ENCODE measurements around the gene LDLRAD2. TPM values are rescaled to one million over a fixed set of nuclear protein-coding genes. Genes with fewer than 3 reads are reported as not detected.

Gene LDLRAD2
- total RNA-seq, 1 experiment from 2014 or later: not detected

DNA sequence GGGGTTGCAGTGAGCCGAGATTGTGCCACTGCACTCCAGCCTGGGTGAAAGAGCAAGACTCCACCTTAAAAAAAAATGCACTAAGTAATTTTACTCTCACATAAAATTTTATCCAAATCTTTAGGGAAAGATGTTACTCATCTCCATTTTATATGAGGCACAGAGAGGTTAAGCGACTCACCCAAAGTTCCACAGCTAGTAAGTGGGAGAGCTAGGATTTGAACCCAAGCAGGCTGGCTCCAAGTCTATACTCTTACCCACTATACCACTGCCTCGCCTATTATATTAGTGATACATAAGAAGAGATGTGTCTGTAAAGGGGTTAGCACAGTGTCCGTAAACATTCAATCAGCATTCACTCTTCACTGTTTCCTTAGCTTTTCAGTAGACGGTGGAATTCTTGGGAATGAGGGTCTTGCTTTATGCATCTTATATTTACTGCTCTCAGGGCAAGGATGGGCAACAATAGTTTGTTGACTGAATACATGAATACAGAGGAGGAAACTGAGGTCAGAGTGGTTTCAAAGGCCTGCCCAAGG, 15.1 kb downstream of the LDLRAD2 start:
- Histone ChIP-seq H3K79me2 (ENCODE audit: low read length) (no peaks in the 10 kb centered on the region), H3K4me1 (ENCODE audit: insufficient read depth, low read length) (no peaks in the 10 kb centered on the region), H3K9me2 (replicated peaks; ENCODE audit: low read length) (no peaks in the 10 kb centered on the region), H3K27ac (ENCODE audit: low read length) (no peak overlapping the region), H2AFZ (ENCODE audit: low read length) (no peak overlapping the region), H3K27me3 (ENCODE audit: low read length) (no peaks in the 10 kb centered on the region), H3K4me2 (ENCODE audit: low read length) (no peak overlapping the region), H3F3A (ENCODE audit: low read length, unreplicated experiment) (no peaks in the 10 kb centered on the region), H3K4me3 (ENCODE audit: low read length) (no peak overlapping the region), H4K20me1 (ENCODE audit: low read length) (no peaks in the 10 kb centered on the region), H3K9ac (ENCODE audit: low read length) (no peak overlapping the region), H3K36me3 (ENCODE audit: low read depth, low read length) (no peaks in the 10 kb centered on the region; the same call in 1 of the 2 replicates), H3K9me3 (ENCODE audit: low read length) (no peaks in the 10 kb centered on the region)
- intact Hi-C loops (cut with micrococcal nuclease): no loop called here
- DNase-seq: no peak
- POLR2A ChIA-PET (ENCODE audit: unreplicated experiment): no interaction called here
- TF ChIP-seq EZH2phosphoT487 (IDR thresholded peaks at IDR 0.05; ENCODE audit: borderline replicate concordance, low read length) (no peak), EZH2 (IDR thresholded peaks at IDR 0.05; ENCODE audit: low read length, unreplicated experiment) (no peak), CTCF (conservative IDR thresholded peaks at IDR 0.05; ENCODE audit: low read depth, low read length) (no peak)
- BruUV-seq (replicated peaks): no TSS peak
- ATAC-seq: no peak
- CTCF ChIA-PET: no interaction called here

GRCh38 chr1:21828075-21828474, 16.0 kb downstream of the LDLRAD2 start:
- Histone ChIP-seq H3K36me3 (ENCODE audit: low read depth, low read length) (no peaks in the 10 kb centered on the region; the same call in 1 of the 2 replicates), H3K4me2 (ENCODE audit: low read length) (no peak overlapping the region), H3K4me1 (ENCODE audit: insufficient read depth, low read length) (no peaks in the 10 kb centered on the region), H3K27me3 (ENCODE audit: low read length) (no peaks in the 10 kb centered on the region), H3K27ac (ENCODE audit: low read length) (no peak overlapping the region), H3F3A (ENCODE audit: low read length, unreplicated experiment) (no peaks in the 10 kb centered on the region), H4K20me1 (ENCODE audit: low read length) (no peaks in the 10 kb centered on the region), H3K9me3 (ENCODE audit: low read length) (no peaks in the 10 kb centered on the region), H3K79me2 (ENCODE audit: low read length) (no peaks in the 10 kb centered on the region), H3K9ac (ENCODE audit: low read length) (no peak overlapping the region), H3K9me2 (replicated peaks; ENCODE audit: low read length) (no peaks in the 10 kb centered on the region), H3K4me3 (ENCODE audit: low read length) (no peak overlapping the region), H2AFZ (ENCODE audit: low read length) (no peak overlapping the region)
- DNase-seq: no peak
- ATAC-seq: no peak
- CTCF ChIA-PET: no interaction called here
- no peak for TF ChIP-seq EZH2 (IDR thresholded peaks at IDR 0.05; ENCODE audit: low read length, unreplicated experiment)
- no peak for TF ChIP-seq CTCF (conservative IDR thresholded peaks at IDR 0.05; ENCODE audit: low read depth, low read length)
- no peak for TF ChIP-seq EZH2phosphoT487 (IDR thresholded peaks at IDR 0.05; ENCODE audit: borderline replicate concordance, low read length)
- BruUV-seq (replicated peaks): no TSS peak
- intact Hi-C loops (cut with micrococcal nuclease): no loop called here
- POLR2A ChIA-PET (ENCODE audit: unreplicated experiment): no interaction called here

DNA sequence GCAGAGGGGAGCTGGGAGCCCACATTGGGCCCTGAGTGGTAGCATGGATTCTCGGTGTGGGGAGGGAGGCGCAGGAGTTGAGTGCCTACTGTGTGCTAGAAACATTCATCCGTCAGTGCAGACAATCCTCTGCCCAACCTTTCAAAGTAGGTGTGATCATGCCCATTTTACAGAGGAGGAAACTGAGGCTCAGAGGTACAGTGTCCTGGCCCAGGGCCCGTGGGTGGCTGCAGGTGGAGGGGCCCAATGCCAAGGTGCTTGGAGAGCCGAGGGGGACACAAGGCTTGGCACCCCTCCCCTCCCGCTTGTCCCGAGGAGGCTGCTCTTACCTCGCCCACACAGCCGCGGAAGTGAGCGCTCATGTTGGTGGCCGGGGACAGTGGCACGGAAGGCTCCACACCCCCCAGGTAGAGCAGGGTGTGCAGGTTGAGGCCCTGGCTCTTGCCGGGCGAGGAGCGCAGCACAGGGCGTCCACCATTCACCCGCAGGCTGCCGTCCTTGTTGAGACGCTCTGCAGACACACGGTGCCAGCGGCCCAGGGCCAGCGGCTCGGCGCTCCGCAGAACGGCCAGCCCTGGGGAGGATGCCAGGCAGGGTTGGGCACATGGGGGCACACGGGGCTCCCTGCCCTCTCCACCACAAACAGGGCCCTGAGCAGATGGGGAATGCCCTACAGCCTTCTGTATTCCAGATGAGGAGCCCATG, 16.6 kb downstream of the LDLRAD2 start:
- no peaks in the 10 kb centered on the region for H3K27me3 ChIP-seq (ENCODE audit: low read length)
- no peak overlapping the region for H3K9ac ChIP-seq (ENCODE audit: low read length)
- H3K36me3 ChIP-seq (ENCODE audit: low read depth, low read length): peaks cover 4% of the 10 kb centered on the region; the same call in 1 of the 2 replicates
- H3K4me1 ChIP-seq (ENCODE audit: insufficient read depth, low read length): no peaks in the 10 kb centered on the region
- H4K20me1 ChIP-seq (ENCODE audit: low read length): no peaks in the 10 kb centered on the region
- TF ChIP-seq CTCF (conservative IDR thresholded peaks at IDR 0.05; ENCODE audit: low read depth, low read length) (no peak), EZH2 (IDR thresholded peaks at IDR 0.05; ENCODE audit: low read length, unreplicated experiment) (no peak), EZH2phosphoT487 (IDR thresholded peaks at IDR 0.05; ENCODE audit: borderline replicate concordance, low read length) (no peak)
- no peaks in the 10 kb centered on the region for H3K9me2 ChIP-seq (replicated peaks; ENCODE audit: low read length)
- TSS peak; percentile 50 for BruUV-seq (replicated peaks)
- H2AFZ ChIP-seq (ENCODE audit: low read length): no peak overlapping the region
- ChIA-PET CTCF (no interaction called here), POLR2A (ENCODE audit: unreplicated experiment) (no interaction called here)
- no peaks in the 10 kb centered on the region for H3K79me2 ChIP-seq (ENCODE audit: low read length)
- DNase-seq (no peak), ATAC-seq (no peak)
- H3K9me3 ChIP-seq (ENCODE audit: low read length): no peaks in the 10 kb centered on the region
- H3F3A ChIP-seq (ENCODE audit: low read length, unreplicated experiment): no peaks in the 10 kb centered on the region
- H3K27ac ChIP-seq (ENCODE audit: low read length): no peak overlapping the region
- intact Hi-C loops (cut with micrococcal nuclease): no loop called here
- no peak overlapping the region for H3K4me3 ChIP-seq (ENCODE audit: low read length)
- H3K4me2 ChIP-seq (ENCODE audit: low read length): no peak overlapping the region

Measured in PC-3 (cell line).